Activated CD8-positive, alpha-beta T cell treated with anti-CD3 and anti-CD28 coated beads for 36 hours (primary cell): ENCODE data around the gene MAP3K10. TPM values are rescaled to one million over a fixed set of nuclear protein-coding genes. Genes with fewer than 3 reads are reported as not detected.

ENCODE experiments used
- ATAC-seq: fragments of 200-7000 bp; cut with Tn5 transposase; one replicate; pipeline ENCODE4 v1.10.0; 2021; ENCODE audit warnings: mild to moderate bottlenecking, moderate library complexity
- CTCF ChIA-PET: fragments of 350-600 bp; sonication (Branson Sonifier 250); formaldehyde crosslinking; loops from one replicate; lab custom pipeline; 2021; ENCODE audit warnings: antibody characterized with exemption; lab: Charles Lee
- POLR2A ChIA-PET: fragments of 350-600 bp; sonication (Branson Sonifier 250); formaldehyde crosslinking; loops from one replicate; lab custom pipeline; 2021; ENCODE audit warnings: antibody characterized with exemption; lab: Charles Lee
- DNase-seq: peaks from one replicate; pipeline ENCODE4 v3.0.0-alpha.2; 2020
- H3K27ac Mint-ChIP-seq: one replicate; pipeline ENCODE4 v1.8.0; 2021; ENCODE audit warnings: mild to moderate bottlenecking, mixed read lengths
- H3K27me3 Mint-ChIP-seq: one replicate; pipeline ENCODE4 v1.8.0; 2021; ENCODE audit warnings: mixed read lengths
- H3K36me3 Mint-ChIP-seq: one replicate; pipeline ENCODE4 v1.8.0; 2021; ENCODE audit warnings: low read depth, mixed read lengths
- H3K4me1 Mint-ChIP-seq: one replicate; pipeline ENCODE4 v1.8.0; 2021; ENCODE audit warnings: low read depth, mixed read lengths
- H3K4me3 Mint-ChIP-seq: one replicate; pipeline ENCODE4 v1.8.0; 2021; ENCODE audit warnings: mild to moderate bottlenecking, moderate library complexity, mixed read lengths
- H3K9me3 Mint-ChIP-seq: one replicate; pipeline ENCODE4 v1.8.0; 2021; ENCODE audit warnings: mixed read lengths
- CTCF ChIP-seq: fragments of 200-600 bp; IDR thresholded peaks from one replicate; pipeline ENCODE4 v1.8.0; 2022; ENCODE audit warnings: antibody characterized with exemption, mild to moderate bottlenecking
- intact Hi-C: fragments of 100-400 bp; cut with micrococcal nuclease; formaldehyde crosslinking; loops from one replicate; pipeline ENCODE4 v1.10.0; 2022
- total RNA-seq, 2 experiments: library from RNA; stranded (reverse); gene quantifications; one replicate each; pipeline ENCODE4 v1.2.3, GENCODE V29; 2021

MAP3K10 gene
- total RNA-seq, 2 experiments from 2014 or later, result 11.3 to 12.6 TPM

GRCh38 chr19:40255619-40256166 lies 64.5 kb downstream of the MAP3K10 start:
- DNase-seq (no peak), ATAC-seq (no peak)
- no peaks in the 10 kb centered on the region for H3K27me3 Mint-ChIP-seq
- peaks cover 17% of the 10 kb centered on the region for H3K4me1 Mint-ChIP-seq
- ChIA-PET POLR2A (no interaction called here), CTCF (no interaction called here)
- no peak for TF ChIP-seq CTCF
- peaks cover 25% of the 10 kb centered on the region for H3K36me3 Mint-ChIP-seq
- no peak overlapping the region for H3K4me3 Mint-ChIP-seq
- H3K9me3 Mint-ChIP-seq, result no peaks in the 10 kb centered on the region
- intact Hi-C loops, result no loop called here
- H3K27ac Mint-ChIP-seq, result no peak overlapping the region

- H3K27ac Mint-ChIP-seq, result no peak overlapping the region
- H3K27me3 Mint-ChIP-seq, result no peaks in the 10 kb centered on the region
- peaks cover 26% of the 10 kb centered on the region for H3K36me3 Mint-ChIP-seq
- intact Hi-C loops, result no loop called here
- no peak for TF ChIP-seq CTCF
- H3K4me1 Mint-ChIP-seq, result peaks cover 20% of the 10 kb centered on the region
- H3K4me3 Mint-ChIP-seq, result no peak overlapping the region
- no peaks in the 10 kb centered on the region for H3K9me3 Mint-ChIP-seq
- ATAC-seq (no peak), DNase-seq (no peak)
- POLR2A ChIA-PET, result interaction anchor here (0.7 kb wide), 1 partner anchor 58 kb away, joined by 3 read pairs; no protein-coding TSS in a partner anchor
- CTCF ChIA-PET, result no interaction called here
Observed at GRCh38 chr19:40256512-40256911, 65.3 kb downstream of the MAP3K10 start.

GRCh38 chr19:40257096-40257517 lies 65.9 kb downstream of the MAP3K10 start:
- Mint-ChIP-seq H3K4me1 (peaks cover 26% of the 10 kb centered on the region), H3K27ac (no peak overlapping the region), H3K27me3 (no peaks in the 10 kb centered on the region), H3K4me3 (no peak overlapping the region), H3K36me3 (peaks cover 28% of the 10 kb centered on the region), H3K9me3 (no peaks in the 10 kb centered on the region)
- POLR2A ChIA-PET, result no interaction called here
- ATAC-seq, result no peak
- TF ChIP-seq CTCF, result no peak
- CTCF ChIA-PET, result no interaction called here
- DNase-seq, result no peak
- intact Hi-C loops, result no loop called here

- peaks cover 24% of the 10 kb centered on the region for H3K4me1 Mint-ChIP-seq
- H3K4me3 Mint-ChIP-seq, result no peak overlapping the region
- H3K9me3 Mint-ChIP-seq, result no peaks in the 10 kb centered on the region
- POLR2A ChIA-PET, result interaction anchor here (0.9 kb wide), 1 partner anchor 12 kb away, joined by 3 read pairs; no protein-coding TSS in a partner anchor
- H3K27ac Mint-ChIP-seq, result no peak overlapping the region
- no peaks in the 10 kb centered on the region for H3K27me3 Mint-ChIP-seq
- DNase-seq (no peak), ATAC-seq (no peak)
- CTCF ChIA-PET, result no interaction called here
- peaks cover 27% of the 10 kb centered on the region for H3K36me3 Mint-ChIP-seq
- TF ChIP-seq CTCF, result no peak
- intact Hi-C loops, result no loop called here
Observed at GRCh38 chr19:40261631-40262030, 70.4 kb downstream of the MAP3K10 start.

- peaks cover 28% of the 10 kb centered on the region for H3K36me3 Mint-ChIP-seq
- H3K4me1 Mint-ChIP-seq, result peaks cover 22% of the 10 kb centered on the region
- no peaks in the 10 kb centered on the region for H3K9me3 Mint-ChIP-seq
- CTCF ChIA-PET, result interaction anchor here (0.7 kb wide), 1 partner anchor 10 kb away, joined by 3 read pairs; no protein-coding TSS in a partner anchor
- no peaks in the 10 kb centered on the region for H3K27me3 Mint-ChIP-seq
- intact Hi-C loops, result no loop called here
- ATAC-seq (no peak), DNase-seq (no peak)
- H3K27ac Mint-ChIP-seq, result no peak overlapping the region
- no peak overlapping the region for H3K4me3 Mint-ChIP-seq
- no peak for TF ChIP-seq CTCF
- POLR2A ChIA-PET, result interaction anchor here (0.9 kb wide), 1 partner anchor 13 kb away, joined by 3 read pairs; no protein-coding TSS in a partner anchor
Observed at GRCh38 chr19:40262422-40262821, 71.2 kb downstream of the MAP3K10 start.
